Measurements from ENCODE around the gene SAFB. TPM values are rescaled to one million over a fixed set of nuclear protein-coding genes. Genes with fewer than 3 reads are reported as not detected.

Gene SAFB
- total RNA-seq, 1 experiment from 2014 or later = 83.0 TPM

- H3K4me1 ChIP-seq (ENCODE audit: control insufficient read depth, insufficient read depth, low read length) = peaks cover 12% of the 10 kb centered on the region
- ChIA-PET CTCF (no interaction called here), POLR2A (interaction anchor here (0.6 kb wide), 1 partner anchor 23 kb away, joined by 12 read pairs; the partner anchor contains the start of gene LONP1)
- no peaks in the 10 kb centered on the region for H3K9me3 ChIP-seq (ENCODE audit: control insufficient read depth, insufficient read depth, low read depth, low read length)
- ATAC-seq (peak; percentile 17), DNase-seq (ENCODE audit: low read depth, low spot score) (no peak)
- TF ChIP-seq POLR2AphosphoS5 (IDR thresholded peaks at IDR 0.05; ENCODE audit: low read depth, low read length) (no peak), REST (IDR thresholded peaks at IDR 0.05; ENCODE audit: insufficient read depth in 1 of 2, low read depth in 2 of 2, low read length in 1 of 2) (no peak), TCF7L2 (IDR thresholded peaks at IDR 0.05; ENCODE audit: low read depth, low read length) (no peak), SIN3A (IDR thresholded peaks at IDR 0.05; ENCODE audit: borderline replicate concordance, insufficient read depth, low read depth, low read length) (no peak; the same call in 1 of the 2 replicates)
- TF ChIP-seq, protein P1, sequence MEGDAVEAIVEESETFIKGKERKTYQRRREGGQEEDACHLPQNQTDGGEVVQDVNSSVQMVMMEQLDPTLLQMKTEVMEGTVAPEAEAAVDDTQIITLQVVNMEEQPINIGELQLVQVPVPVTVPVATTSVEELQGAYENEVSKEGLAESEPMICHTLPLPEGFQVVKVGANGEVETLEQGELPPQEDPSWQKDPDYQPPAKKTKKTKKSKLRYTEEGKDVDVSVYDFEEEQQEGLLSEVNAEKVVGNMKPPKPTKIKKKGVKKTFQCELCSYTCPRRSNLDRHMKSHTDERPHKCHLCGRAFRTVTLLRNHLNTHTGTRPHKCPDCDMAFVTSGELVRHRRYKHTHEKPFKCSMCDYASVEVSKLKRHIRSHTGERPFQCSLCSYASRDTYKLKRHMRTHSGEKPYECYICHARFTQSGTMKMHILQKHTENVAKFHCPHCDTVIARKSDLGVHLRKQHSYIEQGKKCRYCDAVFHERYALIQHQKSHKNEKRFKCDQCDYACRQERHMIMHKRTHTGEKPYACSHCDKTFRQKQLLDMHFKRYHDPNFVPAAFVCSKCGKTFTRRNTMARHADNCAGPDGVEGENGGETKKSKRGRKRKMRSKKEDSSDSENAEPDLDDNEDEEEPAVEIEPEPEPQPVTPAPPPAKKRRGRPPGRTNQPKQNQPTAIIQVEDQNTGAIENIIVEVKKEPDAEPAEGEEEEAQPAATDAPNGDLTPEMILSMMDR (IDR thresholded peaks at IDR 0.05) = no peak
- H3K27ac ChIP-seq (ENCODE audit: low read length) = peak overlapping the region; percentile 31
- intact Hi-C loops (cut with micrococcal nuclease; ENCODE audit: unreplicated experiment) (loop anchor here (10.0 kb wide), 1 partner anchor 98 kb away; the partner anchor contains the start of gene DUS3L), in situ Hi-C loops (cut with HindIII; ENCODE audit: low pct_unique_long_range_greater_than_20kb, low sequenced_read_pairs) (no loop called here)
- no TSS peak for BruUV-seq (replicated peaks)
- H3K4me3 ChIP-seq (ENCODE audit: low read depth in 2 of 2, low read length in 2 of 2) = no peak overlapping the region
- H3K36me3 ChIP-seq (ENCODE audit: control insufficient read depth, insufficient read depth, low read length) = no peaks in the 10 kb centered on the region; the same call in 1 of the 2 replicates
- H3K27me3 ChIP-seq (ENCODE audit: control insufficient read depth, insufficient read depth, low read length) = no peaks in the 10 kb centered on the region
Measured at GRCh38 chr19:5697022-5697889, 74.4 kb downstream of the SAFB start.

GRCh38 chr19:5697890-5698634 lies 75.2 kb downstream of the SAFB start:
- BruUV-seq (replicated peaks) = no TSS peak
- in situ Hi-C loops (cut with HindIII; ENCODE audit: low pct_unique_long_range_greater_than_20kb, low sequenced_read_pairs) = no loop called here

More at GRCh38 chr19:5697890-5698634, 75.2 kb downstream of the SAFB start:
- H3K4me1 ChIP-seq (ENCODE audit: control insufficient read depth, insufficient read depth, low read length) = peaks cover 4% of the 10 kb centered on the region
- TF ChIP-seq POLR2AphosphoS5 (IDR thresholded peaks at IDR 0.05; ENCODE audit: low read depth, low read length) (peak; percentile 54; the same call in 1 of the 2 replicates), TCF7L2 (IDR thresholded peaks at IDR 0.05; ENCODE audit: low read depth, low read length) (no peak), REST (IDR thresholded peaks at IDR 0.05; ENCODE audit: insufficient read depth in 1 of 2, low read depth in 2 of 2, low read length in 1 of 2) (no peak), SIN3A (IDR thresholded peaks at IDR 0.05; ENCODE audit: borderline replicate concordance, insufficient read depth, low read depth, low read length) (no peak; the same call in 1 of the 2 replicates)
- no peak overlapping the region for H3K4me3 ChIP-seq (ENCODE audit: low read depth in 2 of 2, low read length in 2 of 2)
- intact Hi-C loops (cut with micrococcal nuclease; ENCODE audit: unreplicated experiment) = loop anchor here (10.0 kb wide), 1 partner anchor 97 kb away; the partner anchor contains the start of gene DUS3L
- H3K36me3 ChIP-seq (ENCODE audit: control insufficient read depth, insufficient read depth, low read length) = no peaks in the 10 kb centered on the region; the same call in 1 of the 2 replicates
- CTCF ChIA-PET = no interaction called here
- no peak overlapping the region for H3K27ac ChIP-seq (ENCODE audit: low read length)
- POLR2A ChIA-PET = interaction anchor here (0.5 to 0.6 kb wide), 2 partner anchors 18 to 22 kb away, joined by 3 to 12 read pairs; partner anchors contain the start of gene LONP1
- no peaks in the 10 kb centered on the region for H3K9me3 ChIP-seq (ENCODE audit: control insufficient read depth, insufficient read depth, low read depth, low read length)
- DNase-seq (ENCODE audit: low read depth, low spot score) = no peak
- no peaks in the 10 kb centered on the region for H3K27me3 ChIP-seq (ENCODE audit: control insufficient read depth, insufficient read depth, low read length)
- peak; percentile 23; the same call in 1 of the 2 replicates for ATAC-seq

Measured in Panc1 (cell line).